NCI-H128 (cell line): ENCODE data around the gene MMP24.
"Not testable (repeated sequence)": the region's sequence is repeated elsewhere in the genome, so short reads cannot be mapped to it uniquely, and the experiment has no call there.

Experiments
- DNase-seq: peaks from one replicate; lab custom pipeline; 2025; ENCODE audit not compliant: unreplicated experiment; lab: John Stamatoyannopoulos, UW

The MMP24 gene

GRCh38 chr20:35216541-35216940 lies 9.9 kb upstream of the MMP24 start:
- DNase-seq = no peak

- no peak for DNase-seq
Measured at GRCh38 chr20:35223941-35224340, 2.5 kb upstream of the MMP24 start.

DNA sequence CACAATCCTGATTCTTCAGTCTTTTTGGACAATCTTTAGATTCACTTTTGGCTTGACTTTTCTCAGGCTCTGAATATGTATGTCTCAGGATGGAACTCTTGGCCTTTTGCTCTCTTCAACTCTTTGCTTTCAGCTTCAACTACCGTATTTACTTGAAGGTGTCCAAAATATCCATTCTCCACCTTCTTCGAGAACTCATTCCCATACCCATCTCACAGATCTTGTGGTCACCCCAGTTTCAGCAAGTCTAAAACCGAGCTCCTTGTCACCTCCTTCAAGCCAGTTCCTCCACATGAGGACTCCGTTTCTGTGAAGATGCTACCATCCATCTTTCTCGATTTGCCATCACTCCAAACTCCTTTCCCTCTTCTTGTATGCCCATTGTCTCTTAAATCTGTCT lies 2.0 kb upstream of the MMP24 start:
- DNase-seq = no peak

- no peak for DNase-seq
Measured at GRCh38 chr20:35225319-35226125, 968 bp upstream of the MMP24 start.

- no peak for DNase-seq
Measured at GRCh38 chr20:35226884-35227681, 593 bp downstream of the MMP24 start.

GRCh38 chr20:35232575-35232974 lies 6.1 kb downstream of the MMP24 start:
- no peak for DNase-seq

DNA sequence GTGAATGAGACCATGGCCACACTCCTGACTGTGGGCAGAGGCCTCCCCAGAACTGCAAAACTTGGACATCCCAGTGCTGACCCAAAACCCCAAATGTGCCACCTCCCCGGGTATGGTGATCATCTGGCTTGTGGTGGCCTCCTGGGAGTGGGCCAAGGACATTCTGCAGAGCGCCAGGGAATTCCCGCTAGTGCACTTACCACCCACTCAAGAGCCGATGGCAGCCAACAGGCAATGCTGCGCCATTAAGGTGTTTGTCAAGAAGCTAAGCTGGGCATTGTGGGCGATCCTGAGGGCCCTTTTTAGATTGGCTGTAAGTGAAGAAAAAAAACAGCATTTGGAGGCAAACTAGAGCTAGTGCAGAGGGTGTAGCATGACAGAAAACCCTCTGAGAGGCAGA lies 9.4 kb downstream of the MMP24 start:
- DNase-seq = no peak

DNA sequence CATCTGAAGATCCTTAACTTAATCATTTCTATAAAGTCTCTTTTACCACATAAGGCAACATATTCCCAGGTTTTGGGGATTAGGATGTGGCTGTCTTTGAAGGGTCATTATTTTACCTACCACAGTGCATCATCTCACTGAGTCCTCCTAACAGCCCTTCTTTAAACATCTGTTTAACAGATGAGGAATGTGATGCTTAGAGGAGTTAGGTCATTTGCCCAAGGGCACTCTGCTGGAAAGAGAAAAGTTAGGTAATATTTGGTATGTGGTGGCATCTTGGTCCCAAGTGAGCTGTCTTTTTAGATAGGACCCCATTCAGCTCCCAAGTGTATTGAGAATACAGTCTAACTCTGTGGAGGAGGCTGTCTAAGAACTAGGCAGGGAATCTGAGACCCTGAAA lies 11.0 kb downstream of the MMP24 start:
- DNase-seq = no peak

DNA sequence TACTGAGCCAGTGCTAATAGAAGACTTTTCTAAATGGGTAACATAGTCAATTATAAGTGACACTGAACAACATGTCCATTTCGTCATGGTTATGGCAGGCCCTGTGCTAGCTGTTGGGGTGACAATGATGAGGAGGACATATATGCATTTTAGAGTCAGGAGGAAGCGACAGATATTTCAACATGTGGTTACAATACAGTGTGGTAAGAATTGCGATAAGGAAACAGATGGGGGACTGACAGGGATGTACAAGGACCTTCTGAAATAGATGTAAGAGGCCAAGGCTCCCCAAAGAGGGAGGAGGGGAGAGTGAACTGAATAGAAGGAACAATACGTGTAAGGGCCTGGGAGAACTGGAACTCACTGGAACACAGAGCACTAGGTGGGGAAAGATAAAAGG lies 11.7 kb downstream of the MMP24 start:
- DNase-seq = no peak

DNA sequence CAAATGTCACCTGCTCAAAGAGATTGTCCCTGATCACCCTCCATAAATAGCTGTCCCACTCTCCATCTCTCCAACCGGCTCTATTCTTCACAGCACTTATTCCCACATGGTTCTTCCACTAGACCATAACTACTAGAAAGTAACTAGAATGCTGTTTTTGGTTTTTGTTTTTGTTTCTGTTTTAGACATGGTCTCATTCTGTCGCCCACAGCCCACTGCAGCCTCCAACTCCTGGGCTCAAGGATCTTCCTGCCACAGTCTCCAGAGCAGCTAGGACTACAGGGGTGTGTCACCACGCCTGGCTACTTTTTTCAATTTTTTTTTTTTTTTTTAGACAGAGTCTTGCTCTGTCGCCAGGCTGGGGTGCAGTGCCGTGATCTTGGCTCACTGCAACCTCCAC lies 12.2 kb downstream of the MMP24 start:
- no peak for DNase-seq

GRCh38 chr20:35240083-35240810 lies 13.8 kb downstream of the MMP24 start:
- DNase-seq = no peak

- DNase-seq = no peak
Measured at GRCh38 chr20:35240811-35241293, 14.4 kb downstream of the MMP24 start.

GRCh38 chr20:35243317-35243716 lies 16.8 kb downstream of the MMP24 start:
- no peak for DNase-seq

DNA sequence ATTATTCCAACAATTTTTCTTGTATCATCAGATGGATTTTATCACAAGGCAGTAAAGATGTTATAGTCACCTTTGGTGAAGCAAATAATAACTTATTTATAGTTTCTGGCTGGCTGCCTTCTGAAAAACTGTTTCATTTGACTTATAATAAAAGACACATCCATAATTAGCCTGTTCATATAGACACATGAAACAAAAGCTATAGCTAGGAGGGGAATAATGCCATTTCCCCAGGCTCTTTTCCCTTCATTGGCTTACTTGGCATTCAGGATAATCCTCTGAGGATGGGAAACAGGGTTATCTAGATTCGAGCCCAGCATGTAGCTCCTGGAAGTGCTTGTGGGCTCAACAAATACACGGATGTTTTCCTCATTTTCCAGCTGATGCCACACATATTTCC lies 17.5 kb downstream of the MMP24 start:
- DNase-seq = no peak

- no peak for DNase-seq
Measured at GRCh38 chr20:35246723-35247122, 20.2 kb downstream of the MMP24 start.

- no peak for DNase-seq
Measured at GRCh38 chr20:35248641-35249475, 22.4 kb downstream of the MMP24 start.

DNA sequence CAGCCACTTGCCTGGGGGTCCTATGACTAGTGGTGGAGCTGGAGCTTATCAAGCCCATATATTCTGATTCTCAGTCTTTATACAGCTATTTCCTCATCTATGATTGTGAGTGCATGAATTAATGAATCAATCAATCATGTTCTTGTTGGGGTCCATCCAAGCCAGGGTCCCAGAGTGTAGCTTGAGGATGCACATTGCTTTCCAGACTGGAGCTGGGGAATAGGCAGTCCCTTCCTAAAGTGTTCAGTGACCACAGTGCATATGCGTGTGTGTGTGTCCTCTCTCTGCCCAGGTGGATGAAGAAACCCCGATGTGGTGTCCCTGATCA lies 25.1 kb downstream of the MMP24 start:
- no peak for DNase-seq

GRCh38 chr20:35252037-35252461 lies 25.6 kb downstream of the MMP24 start:
- no peak for DNase-seq

- DNase-seq = not testable (repeated sequence)
Measured at GRCh38 chr20:35252598-35252997, 26.1 kb downstream of the MMP24 start.

- DNase-seq = no peak
Measured at GRCh38 chr20:35253010-35253409, 26.5 kb downstream of the MMP24 start.
